NCI-H2227 (cell line): ENCODE results near the gene PPIA.
"Not testable (repeated sequence)": the region's sequence is repeated elsewhere in the genome, so short reads cannot be mapped to it uniquely, and the experiment has no call there.

ENCODE experiments used
- DNase-seq: peaks from one replicate; lab custom pipeline; 2025; ENCODE audit not compliant: unreplicated experiment; lab: John Stamatoyannopoulos, UW

The PPIA gene

GRCh38 chr7:44784364-44784763 lies 12.1 kb upstream of the PPIA start:
- no peak for DNase-seq

- not testable (repeated sequence) for DNase-seq
These were observed 11.3 kb upstream of the PPIA start for GRCh38 chr7:44785218-44785617.

GRCh38 chr7:44787041-44787440 lies 9.4 kb upstream of the PPIA start:
- no peak for DNase-seq

- DNase-seq: no peak
These were observed 8.7 kb upstream of the PPIA start for GRCh38 chr7:44787762-44788161.

GRCh38 chr7:44789990-44790389 lies 6.5 kb upstream of the PPIA start:
- no peak for DNase-seq

- no peak for DNase-seq
These were observed 4.9 kb upstream of the PPIA start for GRCh38 chr7:44791278-44792219.

GRCh38 chr7:44793919-44794318 lies 2.6 kb upstream of the PPIA start:
- DNase-seq: no peak

GRCh38 chr7:44794331-44794730 lies 2.1 kb upstream of the PPIA start:
- DNase-seq: no peak

- no peak for DNase-seq
These were observed 412 bp upstream of the PPIA start for GRCh38 chr7:44796034-44796503.

GRCh38 chr7:44797329-44798258 lies 1.1 kb downstream of the PPIA start:
- peak; percentile 86 for DNase-seq

- no peak for DNase-seq
These were observed 2.3 kb downstream of the PPIA start for GRCh38 chr7:44798649-44799305.

- DNase-seq: no peak
These were observed 3.5 kb downstream of the PPIA start for GRCh38 chr7:44799939-44800338.

- no peak for DNase-seq
These were observed 5.4 kb downstream of the PPIA start for GRCh38 chr7:44801890-44802289.

- no peak for DNase-seq
These were observed 6.0 kb downstream of the PPIA start for GRCh38 chr7:44802418-44803025.

GRCh38 chr7:44803828-44804519 lies 7.5 kb downstream of the PPIA start:
- DNase-seq: not testable (repeated sequence)

GRCh38 chr7:44805950-44806349 lies 9.5 kb downstream of the PPIA start:
- no peak for DNase-seq

GRCh38 chr7:44808914-44809393 lies 12.5 kb downstream of the PPIA start:
- DNase-seq: no peak

- DNase-seq: no peak
These were observed 14.6 kb downstream of the PPIA start for GRCh38 chr7:44811093-44811492.

GRCh38 chr7:44811571-44811970 lies 15.1 kb downstream of the PPIA start:
- no peak for DNase-seq

GRCh38 chr7:44814919-44815318 lies 18.4 kb downstream of the PPIA start:
- DNase-seq: no peak
